ENCODE measurements around the gene WDR47. TPM values are rescaled to one million over a fixed set of nuclear protein-coding genes. Genes with fewer than 3 reads are reported as not detected.

Gene WDR47
- total and polyA plus RNA-seq, 10 of the 15 experiments (the other 5 are each of a cell fraction or from before 2014, with no cell fraction given), result 2.4 to 9.7 (median 5.9) TPM

GRCh38 chr1:109090196-109091077 lies 48.5 kb upstream of the WDR47 start, which contains the start of gene TMEM167B (continued):
- TF ChIP-seq PAX5 (IDR thresholded peaks at IDR 0.05; ENCODE audit: borderline replicate concordance, low read depth, low read length), result peak; percentile 67; the same call in 1 of the 2 replicates
- TF ChIP-seq ZSCAN29 (IDR thresholded peaks at IDR 0.05), result peak; percentile 64
- TF ChIP-seq ZZZ3 (IDR thresholded peaks at IDR 0.05; ENCODE audit: control insufficient read depth, insufficient read length, low read depth), result no peak
- TF ChIP-seq CEBPZ (IDR thresholded peaks at IDR 0.05; ENCODE audit: low read depth, low read length), result peak; percentile 78
- peak; percentile 58 for TF ChIP-seq RUNX3 (IDR thresholded peaks at IDR 0.05; ENCODE audit: low read length)
- TF ChIP-seq WRNIP1 (IDR thresholded peaks at IDR 0.05; ENCODE audit: borderline replicate concordance, low read depth, low read length), result no peak
- no peak for TF ChIP-seq PBX3 (IDR thresholded peaks at IDR 0.05; ENCODE audit: insufficient replicate concordance, low read depth, low read length)
- TF ChIP-seq POLR2AphosphoS5 (IDR thresholded peaks at IDR 0.05; ENCODE audit: low read length), result peak; percentile 87
- peak; percentile 85 for TF ChIP-seq SIN3A (IDR thresholded peaks at IDR 0.05; ENCODE audit: low read depth, low read length)
- TF ChIP-seq ESRRA (IDR thresholded peaks at IDR 0.05; ENCODE audit: low read length), result peak; percentile 27; the same call in 1 of the 2 replicates
- peak; percentile 86 for TF ChIP-seq RELA (IDR thresholded peaks at IDR 0.05; ENCODE audit: borderline replicate concordance, partially characterized antibody)
- no peak for TF ChIP-seq CHD4 (IDR thresholded peaks at IDR 0.05)
- no peak for TF ChIP-seq USF1 (IDR thresholded peaks at IDR 0.05; ENCODE audit: borderline replicate concordance, extremely low read length, insufficient read depth, low read depth, low read length)
- no peak for TF ChIP-seq ZBED1 (IDR thresholded peaks at IDR 0.05; ENCODE audit: borderline replicate concordance)
- no peak for TF ChIP-seq HDAC2 (IDR thresholded peaks at IDR 0.05)
- TF ChIP-seq PRDM15 (CRISPR knock-in tag; IDR thresholded peaks at IDR 0.05), result no peak
- TF ChIP-seq ZNF622 (IDR thresholded peaks at IDR 0.05), result no peak
- peak; percentile 93 for TF ChIP-seq ZNF207 (IDR thresholded peaks at IDR 0.05; ENCODE audit: borderline replicate concordance)
- TF ChIP-seq STAT1 (conservative IDR thresholded peaks at IDR 0.05), result peak; percentile 86; the same call in 1 of the 2 replicates
- peak; percentile 98 to 100 for TF ChIP-seq SRF (IDR thresholded peaks at IDR 0.05; ENCODE audit: low read depth in 2 of 2, low read length in 2 of 2)
- TF ChIP-seq BCL11A (IDR thresholded peaks at IDR 0.05; ENCODE audit: low read depth, low read length), result 0 out of 2 replicates have a peak, but pooled peaks have one; percentile 8
